ENCODE measurements around the gene GMIP. TPM values are rescaled to one million over a fixed set of nuclear protein-coding genes. Genes with fewer than 3 reads are reported as not detected.

The GMIP gene
- total and polyA plus RNA-seq, 2 of the 13 experiments (the other 11 are each of a cell fraction or from before 2014, with no cell fraction given): 1.5 to 1.8 TPM

DNA sequence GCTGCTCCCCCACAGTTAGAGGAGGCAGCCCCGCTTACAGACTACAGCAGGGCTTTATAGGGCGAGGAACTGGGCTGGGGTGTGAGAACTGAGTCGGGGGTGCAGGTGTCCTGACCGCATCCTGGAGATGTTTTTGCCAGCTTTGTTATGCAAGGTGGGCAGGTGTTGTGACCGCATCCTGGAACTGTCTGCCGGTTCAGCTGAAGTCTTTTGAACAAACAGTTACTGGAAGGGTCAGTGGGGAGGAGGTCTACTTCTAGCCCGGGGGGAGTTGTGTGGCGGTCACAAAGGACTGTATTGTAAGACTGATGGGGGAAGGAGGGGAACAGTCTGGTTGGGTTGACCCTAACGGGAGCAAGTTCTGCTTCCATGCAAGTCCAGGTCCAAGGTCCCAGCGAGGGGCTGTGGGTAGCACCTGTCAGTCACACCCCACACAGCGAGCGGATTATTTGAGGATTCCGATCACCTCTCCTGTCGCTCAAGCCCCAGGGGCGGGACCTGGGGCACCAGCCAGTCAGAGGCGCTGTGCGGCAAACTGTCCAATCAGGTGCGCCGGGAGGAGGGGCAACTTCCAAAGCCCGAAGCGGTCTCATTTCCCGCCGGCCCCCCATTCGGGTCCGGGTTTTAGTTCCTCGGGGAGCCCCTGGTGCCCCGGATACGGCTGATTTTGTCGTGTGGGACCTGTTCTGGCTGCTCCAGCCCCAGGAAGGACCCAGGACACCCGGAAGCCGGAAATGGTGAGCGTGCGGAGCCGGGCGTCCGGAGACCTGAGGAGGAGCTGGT lies 25.0 kb upstream of the GMIP start, which contains the start of gene ZNF101 (continued):
- TF ChIP-seq KLF9 (CRISPR knock-in tag; IDR thresholded peaks at IDR 0.05; ENCODE audit: low read depth) (no peak), ZMYM2 (CRISPR knock-in tag; IDR thresholded peaks at IDR 0.05) (peak; percentile 34; the same call in 1 of the 2 replicates), POLR2A (IDR thresholded peaks at IDR 0.05; ENCODE audit: insufficient read depth in 1 of 2, low read depth in 2 of 2, low read length in 2 of 2) (peak; percentile 70 to 72), ZSCAN9 (CRISPR knock-in tag; IDR thresholded peaks at IDR 0.05; ENCODE audit: borderline replicate concordance) (peak; percentile 67; the same call in 1 of the 2 replicates), CHD2 (IDR thresholded peaks at IDR 0.05; ENCODE audit: low read depth, low read length) (peak; percentile 37; the same call in 1 of the 2 replicates), RCOR2 (CRISPR knock-in tag; IDR thresholded peaks at IDR 0.05) (peak; percentile 55; the same call in 1 of the 2 replicates), ZNF143 (CRISPR knock-in tag; IDR thresholded peaks at IDR 0.05) (0 out of 2 replicates have a peak, but pooled peaks have one; percentile 13), ZNF510 (CRISPR knock-in tag; IDR thresholded peaks at IDR 0.05; ENCODE audit: low read depth) (0 out of 2 replicates have a peak, but pooled peaks have one; percentile 29), NCOA1 (CRISPR knock-in tag; IDR thresholded peaks at IDR 0.05) (no peak; the same call in 1 of the 2 replicates), EP300 (IDR thresholded peaks at IDR 0.05; ENCODE audit: low read depth in 2 of 2, low read length in 2 of 2) (peak in 1 of 2 experiments; percentile 84; a peak in 2 of 4 replicates), EP300 (CRISPR knock-in tag; IDR thresholded peaks at IDR 0.05; ENCODE audit: borderline replicate concordance) (peak; percentile 95), XRCC5 (optimal IDR thresholded peaks at IDR 0.05; ENCODE audit: low read length) (peak; percentile 79)
- TF ChIP-seq, protein P1, sequence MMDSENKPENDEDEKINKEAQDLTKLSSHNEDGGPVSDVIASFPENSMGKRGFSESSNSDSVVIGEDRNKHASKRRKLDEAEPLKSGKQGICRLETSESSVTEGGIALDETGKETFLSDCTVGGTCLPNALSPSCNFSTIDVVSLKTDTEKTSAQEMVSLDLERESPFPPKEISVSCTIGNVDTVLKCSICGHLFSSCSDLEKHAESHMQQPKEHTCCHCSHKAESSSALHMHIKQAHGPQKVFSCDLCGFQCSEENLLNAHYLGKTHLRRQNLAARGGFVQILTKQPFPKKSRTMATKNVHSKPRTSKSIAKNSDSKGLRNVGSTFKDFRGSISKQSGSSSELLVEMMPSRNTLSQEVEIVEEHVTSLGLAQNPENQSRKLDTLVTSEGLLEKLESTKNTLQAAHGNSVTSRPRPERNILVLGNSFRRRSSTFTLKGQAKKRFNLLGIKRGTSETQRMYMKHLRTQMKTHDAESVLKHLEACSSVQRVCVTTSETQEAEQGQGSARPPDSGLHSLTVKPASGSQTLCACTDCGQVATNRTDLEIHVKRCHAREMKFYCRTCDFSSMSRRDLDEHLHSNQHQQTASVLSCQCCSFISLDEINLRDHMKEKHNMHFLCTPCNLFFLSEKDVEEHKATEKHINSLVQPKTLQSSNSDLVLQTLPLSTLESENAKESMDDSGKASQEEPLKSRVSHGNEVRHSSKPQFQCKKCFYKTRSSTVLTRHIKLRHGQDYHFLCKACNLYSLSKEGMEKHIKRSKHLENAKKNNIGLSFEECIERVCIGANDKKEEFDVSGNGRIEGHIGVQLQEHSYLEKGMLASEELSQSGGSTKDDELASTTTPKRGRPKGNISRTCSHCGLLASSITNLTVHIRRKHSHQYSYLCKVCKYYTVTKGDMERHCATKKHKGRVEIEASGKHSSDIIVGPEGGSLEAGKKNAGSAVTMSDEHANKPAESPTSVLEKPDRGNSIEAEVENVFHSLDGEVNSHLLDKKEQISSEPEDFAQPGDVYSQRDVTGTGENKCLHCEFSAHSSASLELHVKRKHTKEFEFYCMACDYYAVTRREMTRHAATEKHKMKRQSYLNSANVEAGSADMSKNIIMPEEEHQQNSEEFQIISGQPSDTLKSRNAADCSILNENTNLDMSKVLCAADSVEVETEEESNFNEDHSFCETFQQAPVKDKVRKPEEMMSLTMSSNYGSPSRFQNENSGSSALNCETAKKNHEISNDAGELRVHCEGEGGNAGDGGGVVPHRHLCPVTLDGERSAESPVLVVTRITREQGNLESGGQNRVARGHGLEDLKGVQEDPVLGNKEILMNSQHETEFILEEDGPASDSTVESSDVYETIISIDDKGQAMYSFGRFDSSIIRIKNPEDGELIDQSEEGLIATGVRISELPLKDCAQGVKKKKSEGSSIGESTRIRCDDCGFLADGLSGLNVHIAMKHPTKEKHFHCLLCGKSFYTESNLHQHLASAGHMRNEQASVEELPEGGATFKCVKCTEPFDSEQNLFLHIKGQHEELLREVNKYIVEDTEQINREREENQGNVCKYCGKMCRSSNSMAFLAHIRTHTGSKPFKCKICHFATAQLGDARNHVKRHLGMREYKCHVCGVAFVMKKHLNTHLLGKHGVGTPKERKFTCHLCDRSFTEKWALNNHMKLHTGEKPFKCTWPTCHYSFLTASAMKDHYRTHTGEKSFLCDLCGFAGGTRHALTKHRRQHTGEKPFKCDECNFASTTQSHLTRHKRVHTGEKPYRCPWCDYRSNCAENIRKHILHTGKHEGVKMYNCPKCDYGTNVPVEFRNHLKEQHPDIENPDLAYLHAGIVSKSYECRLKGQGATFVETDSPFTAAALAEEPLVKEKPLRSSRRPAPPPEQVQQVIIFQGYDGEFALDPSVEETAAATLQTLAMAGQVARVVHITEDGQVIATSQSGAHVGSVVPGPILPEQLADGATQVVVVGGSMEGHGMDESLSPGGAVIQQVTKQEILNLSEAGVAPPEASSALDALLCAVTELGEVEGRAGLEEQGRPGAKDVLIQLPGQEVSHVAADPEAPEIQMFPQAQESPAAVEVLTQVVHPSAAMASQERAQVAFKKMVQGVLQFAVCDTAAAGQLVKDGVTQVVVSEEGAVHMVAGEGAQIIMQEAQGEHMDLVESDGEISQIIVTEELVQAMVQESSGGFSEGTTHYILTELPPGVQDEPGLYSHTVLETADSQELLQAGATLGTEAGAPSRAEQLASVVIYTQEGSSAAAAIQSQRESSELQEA (CRISPR knock-in tag; IDR thresholded peaks at IDR 0.05; ENCODE audit: not compliant biosample characterization): peak; percentile 0
- TF ChIP-seq, protein P2, sequence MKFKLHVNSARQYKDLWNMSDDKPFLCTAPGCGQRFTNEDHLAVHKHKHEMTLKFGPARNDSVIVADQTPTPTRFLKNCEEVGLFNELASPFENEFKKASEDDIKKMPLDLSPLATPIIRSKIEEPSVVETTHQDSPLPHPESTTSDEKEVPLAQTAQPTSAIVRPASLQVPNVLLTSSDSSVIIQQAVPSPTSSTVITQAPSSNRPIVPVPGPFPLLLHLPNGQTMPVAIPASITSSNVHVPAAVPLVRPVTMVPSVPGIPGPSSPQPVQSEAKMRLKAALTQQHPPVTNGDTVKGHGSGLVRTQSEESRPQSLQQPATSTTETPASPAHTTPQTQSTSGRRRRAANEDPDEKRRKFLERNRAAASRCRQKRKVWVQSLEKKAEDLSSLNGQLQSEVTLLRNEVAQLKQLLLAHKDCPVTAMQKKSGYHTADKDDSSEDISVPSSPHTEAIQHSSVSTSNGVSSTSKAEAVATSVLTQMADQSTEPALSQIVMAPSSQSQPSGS (CRISPR knock-in tag; IDR thresholded peaks at IDR 0.05): no peak; the same call in 1 of the 2 replicates
- TF ChIP-seq, protein P3, sequence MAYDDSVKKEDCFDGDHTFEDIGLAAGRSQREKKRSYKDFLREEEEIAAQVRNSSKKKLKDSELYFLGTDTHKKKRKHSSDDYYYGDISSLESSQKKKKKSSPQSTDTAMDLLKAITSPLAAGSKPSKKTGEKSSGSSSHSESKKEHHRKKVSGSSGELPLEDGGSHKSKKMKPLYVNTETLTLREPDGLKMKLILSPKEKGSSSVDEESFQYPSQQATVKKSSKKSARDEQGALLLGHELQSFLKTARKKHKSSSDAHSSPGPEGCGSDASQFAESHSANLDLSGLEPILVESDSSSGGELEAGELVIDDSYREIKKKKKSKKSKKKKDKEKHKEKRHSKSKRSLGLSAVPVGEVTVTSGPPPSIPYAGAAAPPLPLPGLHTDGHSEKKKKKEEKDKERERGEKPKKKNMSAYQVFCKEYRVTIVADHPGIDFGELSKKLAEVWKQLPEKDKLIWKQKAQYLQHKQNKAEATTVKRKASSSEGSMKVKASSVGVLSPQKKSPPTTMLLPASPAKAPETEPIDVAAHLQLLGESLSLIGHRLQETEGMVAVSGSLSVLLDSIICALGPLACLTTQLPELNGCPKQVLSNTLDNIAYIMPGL (CRISPR knock-in tag; IDR thresholded peaks at IDR 0.05; ENCODE audit: borderline replicate concordance in 1 of 2, low read depth in 1 of 2): peak; percentile 44 to 70; a peak in 3 of 4 replicates
- TF ChIP-seq, protein P4, sequence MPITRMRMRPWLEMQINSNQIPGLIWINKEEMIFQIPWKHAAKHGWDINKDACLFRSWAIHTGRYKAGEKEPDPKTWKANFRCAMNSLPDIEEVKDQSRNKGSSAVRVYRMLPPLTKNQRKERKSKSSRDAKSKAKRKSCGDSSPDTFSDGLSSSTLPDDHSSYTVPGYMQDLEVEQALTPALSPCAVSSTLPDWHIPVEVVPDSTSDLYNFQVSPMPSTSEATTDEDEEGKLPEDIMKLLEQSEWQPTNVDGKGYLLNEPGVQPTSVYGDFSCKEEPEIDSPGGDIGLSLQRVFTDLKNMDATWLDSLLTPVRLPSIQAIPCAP (CRISPR knock-in tag; IDR thresholded peaks at IDR 0.05; ENCODE audit: low read depth): no peak

All from HepG2 (cell line).